Peyer's patch (tissue), 4 donors: ENCODE measurements around the gene KLHDC8B. TPM values are rescaled to one million over a fixed set of nuclear protein-coding genes. Genes with fewer than 3 reads are reported as not detected.
A peak's percentile ranks its signal among the peaks of the same experiment; 100 is the strongest.

Experiments used
- DNase-seq, 3 donors: peaks; one replicate each; pipeline ENCODE4 v3.0.0-alpha.2; 2017 to 2019
- H3K27ac ChIP-seq, 4 donors: fragments of 200-600 bp; sonication (generic); one replicate each; pipeline ENCODE4 v1.5.1; 2016 to 2019
- H3K27me3 ChIP-seq, 2 donors: fragments of 200-600 bp; sonication (generic); one replicate each; pipeline ENCODE4 v1.5.1; 2019
- H3K36me3 ChIP-seq, 3 donors: fragments of 200-600 bp; sonication (generic); one replicate each; pipeline ENCODE4 v1.5.1; 2016 to 2019
- H3K4me1 ChIP-seq, 4 donors: fragments of 200-600 bp; sonication (generic); one replicate each; pipeline ENCODE4 v1.5.1; 2016 to 2019
- H3K4me3 ChIP-seq, 4 donors: fragments of 200-600 bp; sonication (generic); 1 replicate in 3 of 4; 2 replicates in 1 of 4; pipeline ENCODE4 v1.5.1; 2016 to 2019; ENCODE audit warnings: mild to moderate bottlenecking in 1 of 4
- H3K9me3 ChIP-seq, 4 donors: fragments of 200-600 bp; sonication (generic); one replicate each; pipeline ENCODE4 v1.5.1; 2016 to 2019; ENCODE audit warnings: mild to moderate bottlenecking in 1 of 4
- POLR2A ChIP-seq, 2 donors: fragments of 450-650 bp; IDR thresholded peaks; one replicate each; pipeline ENCODE4 v1.5.1; 2017; ENCODE audit warnings: antibody characterized with exemption in 2 of 2, mild to moderate bottlenecking in 2 of 2, moderate library complexity in 2 of 2
- total RNA-seq, 4 donors: library from RNA; depleted of rRNA; stranded (reverse); fragments of >200 nt; gene quantifications; one replicate each; pipeline ENCODE4 v1.1.0, GENCODE V29; 2016
- TF ChIP-seq, protein P1 (sequence below), 6 experiments: fragments of 450-650 bp in 4 of 6; fragments of 200-600 bp in 2 of 6; sonication (generic) in 1 of 6; IDR thresholded peaks; one replicate each; pipeline ENCODE4 v1.5.1; 2017 to 2019; ENCODE audit warnings: antibody characterized with exemption in 6 of 6, mild to moderate bottlenecking in 3 of 6, moderate library complexity in 1 of 6

KLHDC8B gene
- total RNA-seq, 4 donors from 2014 or later = 3.9 to 13.7 (median 9.5) TPM

DNA sequence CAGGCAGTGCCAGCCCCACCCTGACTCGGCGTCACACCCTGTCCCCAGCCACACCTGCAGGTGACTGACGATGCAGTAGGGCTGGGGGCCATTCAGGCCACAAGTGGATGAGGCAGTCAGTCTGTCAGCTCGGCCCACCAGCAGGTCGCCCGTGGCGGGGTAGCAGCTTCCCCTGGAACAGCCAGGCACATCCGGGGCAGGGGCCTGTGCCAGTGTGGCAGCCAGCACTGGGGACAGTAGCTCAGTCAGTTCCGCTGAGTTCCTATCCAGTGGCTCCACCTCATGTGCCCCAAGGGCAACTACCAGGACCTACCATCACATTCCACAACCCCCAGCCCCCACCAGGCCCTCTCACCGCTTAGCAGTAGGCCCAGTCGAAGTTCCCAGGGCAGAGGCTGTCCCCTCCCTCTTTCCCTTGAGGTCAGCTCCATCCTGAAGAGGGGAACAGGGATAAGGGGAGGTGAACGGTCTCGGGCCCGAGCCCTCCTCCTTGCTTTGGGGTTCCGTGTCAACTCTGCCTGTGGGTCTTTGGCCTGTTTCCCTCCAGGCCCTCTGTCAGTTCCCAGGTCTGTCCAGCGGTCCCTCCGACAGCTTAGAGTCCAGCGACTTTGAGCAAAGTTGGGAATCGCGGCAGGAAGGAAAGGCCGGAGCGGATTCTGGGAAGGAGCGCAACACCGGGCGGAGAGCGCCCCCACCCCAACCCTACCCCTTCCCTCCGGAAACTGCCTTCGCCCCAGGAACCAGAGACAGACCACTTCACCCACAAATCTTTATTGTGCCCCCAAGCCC, 38.8 kb upstream of the KLHDC8B start, which contains the start of gene LAMB2:
TSS of gene LAMB2 (minus strand) at position 614 of the 789 bp plus-strand sequence. CDS start at position 431, 183 bp downstream.
- no peaks in the 10 kb centered on the region for H3K27me3 ChIP-seq
- peaks cover 0 to 37% (median 0%) of the 10 kb centered on the region in 4 donors for H3K4me1 ChIP-seq
- H3K4me3 ChIP-seq = peak within 1 kb of the TSS; percentile 37 to 66 (median 50)
- peaks cover 0 to 13% (median 0%) of the 10 kb centered on the region in 3 donors for H3K36me3 ChIP-seq
- peak; percentile 48 to 64 for TF ChIP-seq POLR2A (IDR thresholded peaks at IDR 0.05)
- TF ChIP-seq, protein P1, sequence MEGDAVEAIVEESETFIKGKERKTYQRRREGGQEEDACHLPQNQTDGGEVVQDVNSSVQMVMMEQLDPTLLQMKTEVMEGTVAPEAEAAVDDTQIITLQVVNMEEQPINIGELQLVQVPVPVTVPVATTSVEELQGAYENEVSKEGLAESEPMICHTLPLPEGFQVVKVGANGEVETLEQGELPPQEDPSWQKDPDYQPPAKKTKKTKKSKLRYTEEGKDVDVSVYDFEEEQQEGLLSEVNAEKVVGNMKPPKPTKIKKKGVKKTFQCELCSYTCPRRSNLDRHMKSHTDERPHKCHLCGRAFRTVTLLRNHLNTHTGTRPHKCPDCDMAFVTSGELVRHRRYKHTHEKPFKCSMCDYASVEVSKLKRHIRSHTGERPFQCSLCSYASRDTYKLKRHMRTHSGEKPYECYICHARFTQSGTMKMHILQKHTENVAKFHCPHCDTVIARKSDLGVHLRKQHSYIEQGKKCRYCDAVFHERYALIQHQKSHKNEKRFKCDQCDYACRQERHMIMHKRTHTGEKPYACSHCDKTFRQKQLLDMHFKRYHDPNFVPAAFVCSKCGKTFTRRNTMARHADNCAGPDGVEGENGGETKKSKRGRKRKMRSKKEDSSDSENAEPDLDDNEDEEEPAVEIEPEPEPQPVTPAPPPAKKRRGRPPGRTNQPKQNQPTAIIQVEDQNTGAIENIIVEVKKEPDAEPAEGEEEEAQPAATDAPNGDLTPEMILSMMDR (IDR thresholded peaks at IDR 0.05) = no peak
- DNase-seq = peak in 2 of 3 donors; percentile 78 to 83
- H3K27ac ChIP-seq = peak within 1 kb of the TSS; percentile 64 to 87 (median 74)
- H3K9me3 ChIP-seq = no peaks in the 10 kb centered on the region

DNA sequence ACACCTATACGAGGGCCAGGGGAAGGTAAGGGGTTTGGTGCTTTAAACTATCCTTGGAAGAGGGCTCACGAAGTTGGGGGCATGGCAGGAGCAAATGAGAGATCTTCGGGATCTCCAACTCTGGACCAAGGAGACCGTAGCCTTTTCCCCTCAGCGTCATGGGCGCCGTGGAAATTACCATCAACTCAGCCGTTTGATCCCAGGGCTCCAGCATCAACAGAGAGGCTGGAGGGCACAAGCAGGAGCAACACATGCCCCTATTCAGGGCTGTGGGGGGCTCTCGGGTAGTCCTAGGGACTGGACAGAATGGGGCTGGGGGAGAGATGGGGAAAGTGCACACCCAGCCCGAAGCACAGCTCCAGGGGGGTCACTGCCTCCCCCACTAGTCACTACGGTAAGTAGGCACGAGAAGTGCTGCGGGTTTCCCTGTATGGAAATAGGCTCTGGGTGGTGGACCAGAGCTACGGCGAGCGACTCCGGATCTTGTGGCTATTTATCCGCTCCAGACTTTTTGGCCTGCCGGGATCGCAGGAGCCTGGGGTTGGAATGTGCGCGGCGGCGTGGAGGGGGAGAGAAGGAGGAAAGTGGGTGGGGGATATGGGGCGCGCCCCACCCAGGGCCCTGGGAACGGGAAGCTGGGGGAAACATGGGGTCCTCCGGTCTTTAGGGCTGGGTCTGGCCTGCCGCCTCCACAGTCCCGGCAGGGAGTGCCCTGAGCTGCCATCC, 38.0 kb upstream of the KLHDC8B start:
- Histone ChIP-seq H3K9me3 (no peaks in the 10 kb centered on the region), H3K36me3 (peaks cover 0 to 13% (median 0%) of the 10 kb centered on the region in 3 donors), H3K4me1 (peaks cover 0 to 37% (median 0%) of the 10 kb centered on the region in 4 donors), H3K27me3 (no peaks in the 10 kb centered on the region), H3K27ac (peak overlapping the region; percentile 64 to 87 (median 74)), H3K4me3 (peak overlapping the region; percentile 37 to 66 (median 50))
- peak in 1 of 2 donors; percentile 43 for TF ChIP-seq POLR2A (IDR thresholded peaks at IDR 0.05)
- TF ChIP-seq, protein P1 (IDR thresholded peaks at IDR 0.05) = peak in 1 of 6 experiments; percentile 11
- DNase-seq = peak; percentile 25 to 86 (median 84)

DNA sequence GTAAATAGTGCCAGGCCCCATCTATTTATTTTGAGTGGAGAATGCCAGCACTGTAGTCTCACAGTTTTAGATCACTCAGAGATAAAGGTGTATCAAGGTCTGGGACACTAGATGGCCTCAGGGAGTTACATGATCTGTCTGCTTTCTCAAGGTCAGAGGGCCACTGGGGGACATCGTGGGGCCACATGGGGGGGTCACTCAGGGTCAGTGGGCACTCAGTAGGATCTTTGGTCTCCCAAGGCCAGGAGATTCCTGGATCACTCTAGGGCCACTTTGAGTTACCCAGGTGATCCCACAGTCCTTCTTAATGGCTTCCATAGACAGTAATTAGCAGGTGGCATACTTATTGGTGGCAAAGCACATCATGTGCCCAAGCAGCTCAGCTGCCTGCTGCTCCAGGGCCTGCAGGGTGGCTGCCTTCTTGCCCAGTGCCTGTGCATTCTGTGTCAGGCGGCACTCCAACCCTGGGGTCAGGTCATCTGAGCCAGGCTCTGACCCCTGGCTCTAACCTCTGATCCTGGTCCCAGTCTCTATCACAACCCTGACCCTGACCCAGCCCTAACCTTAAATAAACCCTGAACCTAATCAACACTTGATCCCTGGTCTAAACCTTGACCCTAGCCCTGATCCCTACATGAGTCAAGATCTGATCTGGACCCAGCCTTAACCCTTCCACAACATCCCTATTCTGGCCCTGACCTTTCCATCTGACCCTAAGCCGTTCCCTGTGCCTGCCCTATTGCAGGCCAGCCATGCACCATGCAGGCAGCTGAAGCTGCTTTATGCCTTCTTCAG, 36.7 kb upstream of the KLHDC8B start:
- H3K4me1 ChIP-seq = peaks cover 0 to 36% (median 0%) of the 10 kb centered on the region in 4 donors
- no peak for DNase-seq
- peak overlapping the region in 1 of 4 donors; percentile 21 for H3K27ac ChIP-seq
- TF ChIP-seq, protein P1 (IDR thresholded peaks at IDR 0.05) = no peak
- no peak for TF ChIP-seq POLR2A (IDR thresholded peaks at IDR 0.05)
- peaks cover 0 to 13% (median 0%) of the 10 kb centered on the region in 3 donors for H3K36me3 ChIP-seq
- no peaks in the 10 kb centered on the region for H3K9me3 ChIP-seq
- no peak overlapping the region for H3K4me3 ChIP-seq
- no peaks in the 10 kb centered on the region for H3K27me3 ChIP-seq

DNA sequence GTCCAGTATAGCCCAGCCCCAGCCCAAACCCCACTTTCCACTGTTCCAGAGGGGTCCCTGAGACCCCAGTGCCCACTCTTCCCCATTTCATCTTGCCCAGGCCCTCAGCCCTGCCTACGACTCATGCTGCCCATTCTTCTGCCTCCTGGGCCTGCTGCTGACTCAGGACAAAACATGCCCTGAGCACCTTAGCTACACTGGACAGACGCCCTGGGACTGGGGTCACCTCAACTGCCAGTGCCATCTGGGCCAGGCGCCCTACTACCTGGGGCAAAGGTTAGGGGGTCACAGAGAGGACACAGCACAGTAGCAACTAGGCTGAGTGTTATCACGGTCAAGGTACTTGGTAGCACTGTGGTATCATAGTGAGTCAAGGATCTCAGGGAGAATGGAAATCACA, 35.9 kb upstream of the KLHDC8B start:
- H3K36me3 ChIP-seq = peaks cover 0 to 7% (median 0%) of the 10 kb centered on the region in 3 donors
- no peak overlapping the region for H3K4me3 ChIP-seq
- peaks cover 0 to 28% (median 0%) of the 10 kb centered on the region in 4 donors for H3K4me1 ChIP-seq
- no peaks in the 10 kb centered on the region for H3K27me3 ChIP-seq
- DNase-seq = no peak
- no peak overlapping the region for H3K27ac ChIP-seq
- TF ChIP-seq, protein P1 (IDR thresholded peaks at IDR 0.05) = no peak
- TF ChIP-seq POLR2A (IDR thresholded peaks at IDR 0.05) = no peak
- no peaks in the 10 kb centered on the region for H3K9me3 ChIP-seq

DNA sequence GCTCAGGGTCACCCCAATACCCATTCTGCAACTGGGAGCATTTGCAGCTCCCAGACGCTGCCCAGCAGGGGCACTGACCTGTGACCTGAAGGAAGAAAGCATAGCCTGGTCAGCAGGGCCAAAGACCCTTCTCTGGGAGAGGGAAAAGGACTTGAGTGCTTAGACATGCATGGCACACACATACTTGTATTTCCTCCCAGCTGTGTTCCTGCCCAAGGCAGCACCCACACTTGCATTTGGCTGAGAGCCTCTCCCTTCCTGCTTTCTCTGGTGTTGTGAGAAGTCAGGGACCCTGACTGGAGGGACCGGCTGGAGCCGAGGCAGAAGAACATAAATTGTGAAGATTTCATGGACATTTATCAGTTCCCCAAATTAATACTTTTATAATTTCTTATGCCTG, 31.3 kb upstream of the KLHDC8B start:
- no peak for DNase-seq
- H3K36me3 ChIP-seq = no peaks in the 10 kb centered on the region
- no peak overlapping the region for H3K27ac ChIP-seq
- no peaks in the 10 kb centered on the region for H3K9me3 ChIP-seq
- no peaks in the 10 kb centered on the region for H3K27me3 ChIP-seq
- H3K4me1 ChIP-seq = no peaks in the 10 kb centered on the region
- TF ChIP-seq, protein P1 (IDR thresholded peaks at IDR 0.05) = no peak
- TF ChIP-seq POLR2A (IDR thresholded peaks at IDR 0.05) = no peak
- no peak overlapping the region for H3K4me3 ChIP-seq
